HCT116 (cell line): Measurements from ENCODE around the gene ZNF236. TPM values are rescaled to one million over a fixed set of nuclear protein-coding genes. Genes with fewer than 3 reads are reported as not detected.

ENCODE experiments used
- ATAC-seq: fragments of 200-7000 bp; cut with Tn5 transposase; 2 replicates; pipeline ENCODE4 v1.9.1; 2020; ENCODE audit warnings: mild to moderate bottlenecking, moderate library complexity
- BruUV-seq: library from RNA; stranded (reverse); fragments of 400-500 nt; replicated peaks from 2 replicates; lab custom pipeline; 2021; lab: Mats Ljungman, UMichigan
- CTCF ChIA-PET: fragments of 300-600 bp; sonication (Branson Sonifier 250); formaldehyde crosslinking; loops from one replicate; lab custom pipeline; 2021; ENCODE audit warnings: antibody characterized with exemption; lab: Charles Lee
- POLR2A ChIA-PET: fragments of 300-600, 350-600 bp; sonication (Branson Sonifier 250); formaldehyde crosslinking; loops from one replicate; lab custom pipeline; 2021; ENCODE audit warnings: antibody characterized with exemption; lab: Charles Lee
- RAD21 ChIA-PET, 2 experiments: fragments of 300-600 bp; sonication (Branson Sonifier 250); formaldehyde crosslinking; loops; one replicate each; lab custom pipeline; 2023; ENCODE audit warnings: low total read pairs in 2 of 2; ENCODE audit not compliant: uncharacterized antibody in 2 of 2, unreplicated experiment in 2 of 2, low non-redundant PET in 1 of 2; lab: Charles Lee
- DNase-seq: peaks from one replicate; pipeline ENCODE4 v3.0.0-alpha.2; 2010; ENCODE audit warnings: low read depth, low spot score
- H2AFZ ChIP-seq: fragments of 200-600 bp; shearing (Covaris generic), sonication (generic); 2 replicates; pipeline ENCODE4 v1.6.1; 2017; ENCODE audit warnings: low read depth, mixed run types, mixed read lengths, antibody characterized with exemption, low read length; ENCODE audit not compliant: poor library complexity, severe bottlenecking
- H3K27ac ChIP-seq: 2 replicates; pipeline ENCODE4 v1.5.1; 2012; ENCODE audit warnings: low read depth, low read length
- H3K27me3 ChIP-seq: fragments of 200-600 bp; sonication (generic); 2 replicates; pipeline ENCODE4 v1.6.1; 2016; ENCODE audit warnings: mixed run types, low read length, mixed read lengths; ENCODE audit not compliant: insufficient read depth
- H3K36me3 ChIP-seq, 2 experiments: fragments of 200-500 bp in 1 of 2; fragments of 200-600 bp in 1 of 2; sonication (Bioruptor generic) in 1 of 2; sonication (generic) in 1 of 2; 2 replicates each; pipeline versions ENCODE4 v1.5.1 to v1.6.1; 2014 to 2016; ENCODE audit warnings: low read length in 2 of 2, inconsistent platforms in 1 of 2, mixed read lengths in 1 of 2, mixed run types in 1 of 2; ENCODE audit not compliant: insufficient read depth in 2 of 2, control insufficient read depth in 1 of 2
- H3K4me1 ChIP-seq, 2 experiments: fragments of 200-600 bp in 1 of 2; sonication (generic) in 1 of 2; 2 replicates each; pipeline versions ENCODE4 v1.5.1 to v1.6.1; 2012 to 2017; ENCODE audit warnings: low read length in 2 of 2, inconsistent platforms in 1 of 2, mild to moderate bottlenecking in 1 of 2, mixed read lengths in 1 of 2, mixed run types in 1 of 2, moderate library complexity in 1 of 2; ENCODE audit not compliant: insufficient read depth in 2 of 2, control insufficient read depth in 1 of 2
- H3K4me2 ChIP-seq: fragments of 200-600 bp; sonication (generic); 2 replicates; pipeline ENCODE4 v1.6.1; 2017; ENCODE audit warnings: mixed run types, low read length, mixed read lengths
- H3K4me3 ChIP-seq, 2 experiments: fragments of 200-600 bp in 1 of 2; sonication (generic) in 1 of 2; replicated peaks in 1 of 2; 2 replicates each; pipeline ENCODE4 v1.5.1; 2011 to 2016; ENCODE audit warnings: low read length in 2 of 2, control low read depth in 1 of 2, low read depth in 1 of 2, mild to moderate bottlenecking in 1 of 2, mixed read lengths in 1 of 2, mixed run types in 1 of 2
- H3K79me2 ChIP-seq: fragments of 200-600 bp; sonication (generic); 2 replicates; pipeline ENCODE4 v1.6.1; 2017; ENCODE audit warnings: mild to moderate bottlenecking, mixed run types, low read length, moderate library complexity, mixed read lengths; ENCODE audit not compliant: insufficient read depth
- H3K9ac ChIP-seq: fragments of 200-600 bp; sonication (generic); 2 replicates; pipeline ENCODE4 v1.6.1; 2016; ENCODE audit warnings: low read length, mixed read lengths
- H3K9me2 ChIP-seq: fragments of 200-600 bp; sonication (generic), shearing (Covaris generic); 2 replicates; pipeline ENCODE4 v1.6.1; 2017; ENCODE audit warnings: mixed run types, mild to moderate bottlenecking, moderate library complexity; ENCODE audit not compliant: insufficient read depth
- H3K9me3 ChIP-seq, 2 experiments: fragments of 200-500 bp in 1 of 2; fragments of 200-600 bp in 1 of 2; sonication (Bioruptor generic) in 1 of 2; sonication (generic) in 1 of 2; 2 replicates each; pipeline ENCODE4 v1.6.1; 2014 to 2017; ENCODE audit warnings: low read length in 2 of 2, mixed read lengths in 2 of 2, inconsistent platforms in 1 of 2, low read depth in 1 of 2, mild to moderate bottlenecking in 1 of 2, mixed run types in 1 of 2, moderate library complexity in 1 of 2; ENCODE audit not compliant: control insufficient read depth in 1 of 2, insufficient read depth in 1 of 2
- H4K20me1 ChIP-seq: fragments of 200-600 bp; sonication (generic), shearing (Covaris generic); 2 replicates; pipeline ENCODE4 v1.6.1; 2017; ENCODE audit warnings: mixed run types, mild to moderate bottlenecking, moderate library complexity; ENCODE audit not compliant: insufficient read depth
- CBX3 ChIP-seq: IDR thresholded peaks from 2 replicates; pipeline ENCODE4 v1.6.1; 2012; ENCODE audit warnings: low read depth
- CEBPB ChIP-seq: IDR thresholded peaks from 2 replicates; pipeline ENCODE4 v1.6.1; 2012; ENCODE audit warnings: low read depth
- EGR1 ChIP-seq: IDR thresholded peaks from 2 replicates; pipeline ENCODE4 v1.6.1; 2012; ENCODE audit warnings: low read depth
- FOSL1 ChIP-seq: IDR thresholded peaks from 2 replicates; pipeline ENCODE4 v1.6.1; 2012; ENCODE audit warnings: low read depth
- JUND ChIP-seq: IDR thresholded peaks from 2 replicates; pipeline ENCODE4 v1.6.1; 2012
- POLR2A ChIP-seq: IDR thresholded peaks from 2 replicates; pipeline ENCODE4 v1.7.0; 2011; ENCODE audit warnings: borderline replicate concordance; ENCODE audit not compliant: insufficient read depth, insufficient read length; ENCODE audit errors: extremely low read depth
- RAD21 ChIP-seq: IDR thresholded peaks from 2 replicates; pipeline ENCODE4 v1.6.1; 2012; ENCODE audit warnings: low read depth, mild to moderate bottlenecking
- TCF7L2 ChIP-seq: IDR thresholded peaks from 2 replicates; pipeline ENCODE4 v1.7.0; 2011; ENCODE audit warnings: borderline replicate concordance, inconsistent platforms; ENCODE audit not compliant: insufficient read depth, insufficient read length; ENCODE audit errors: extremely low read depth
- ZFX ChIP-seq: fragments of 450-650 bp; IDR thresholded peaks from 2 replicates; pipeline ENCODE4 v1.6.1; 2017
- intact Hi-C: fragments of 100-400 bp; cut with micrococcal nuclease; formaldehyde crosslinking; loops from 2 replicates; pipeline ENCODE4 v1.10.0; 2022
- total RNA-seq: library from RNA; stranded (reverse); gene quantifications from one replicate; pipeline ENCODE4 v1.2.1, GENCODE V29; 2021; ENCODE audit not compliant: unreplicated experiment
- TF ChIP-seq, protein P1 (sequence below): IDR thresholded peaks from 2 replicates; pipeline ENCODE4 v1.6.1; 2012
- TF ChIP-seq, protein P2 (sequence below): IDR thresholded peaks from 2 replicates; pipeline ENCODE4 v1.6.1; 2012; ENCODE audit warnings: low read depth
- TF ChIP-seq, protein P3 (sequence below): IDR thresholded peaks from 2 replicates; pipeline ENCODE4 v1.6.1; 2012
- TF ChIP-seq, protein P4 (sequence below): IDR thresholded peaks from 2 replicates; pipeline ENCODE4 v1.6.1; 2011; ENCODE audit warnings: mild to moderate bottlenecking, low read length, moderate library complexity; ENCODE audit not compliant: insufficient replicate concordance; ENCODE audit errors: extremely low read depth

Gene ZNF236
- total RNA-seq, 1 experiment from 2014 or later = 15.0 TPM

DNA sequence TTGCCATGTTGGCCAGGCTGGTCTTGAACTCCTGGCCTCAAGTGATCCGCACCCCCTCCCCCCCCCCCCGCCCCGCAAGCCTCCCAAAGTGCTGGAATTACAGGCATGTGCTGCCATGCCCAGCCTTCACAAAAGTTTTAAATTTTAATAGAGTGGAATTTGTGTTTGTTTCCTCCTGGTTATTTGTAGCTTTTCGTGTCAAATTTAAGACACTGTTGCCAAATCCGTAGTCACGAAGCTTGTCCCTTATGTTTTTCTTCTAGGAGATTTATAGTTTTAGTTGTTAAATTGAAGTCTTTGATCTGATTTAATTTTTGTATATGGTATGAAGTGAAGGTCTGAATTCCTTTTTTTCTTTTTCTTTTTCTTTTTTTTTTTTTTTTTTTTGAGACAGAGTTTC lies 14.7 kb downstream of the ZNF236 start:
- Histone ChIP-seq H3K79me2 (peaks cover 65% of the 10 kb centered on the region), H3K4me1 (no peaks in the 10 kb centered on the region), H3K27ac (no peak overlapping the region), H3K27me3 (no peaks in the 10 kb centered on the region), H3K4me2 (no peak overlapping the region), H3K9ac (no peak overlapping the region), H4K20me1 (no peaks in the 10 kb centered on the region), H3K4me3 (no peak overlapping the region), H3K36me3 (no peaks in the 10 kb centered on the region), H2AFZ (no peak overlapping the region), H3K9me3 (no peaks in the 10 kb centered on the region), H3K9me2 (no peaks in the 10 kb centered on the region)
- TF ChIP-seq, protein P1, sequence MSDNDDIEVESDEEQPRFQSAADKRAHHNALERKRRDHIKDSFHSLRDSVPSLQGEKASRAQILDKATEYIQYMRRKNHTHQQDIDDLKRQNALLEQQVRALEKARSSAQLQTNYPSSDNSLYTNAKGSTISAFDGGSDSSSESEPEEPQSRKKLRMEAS = no peak
- TF ChIP-seq, protein P2, sequence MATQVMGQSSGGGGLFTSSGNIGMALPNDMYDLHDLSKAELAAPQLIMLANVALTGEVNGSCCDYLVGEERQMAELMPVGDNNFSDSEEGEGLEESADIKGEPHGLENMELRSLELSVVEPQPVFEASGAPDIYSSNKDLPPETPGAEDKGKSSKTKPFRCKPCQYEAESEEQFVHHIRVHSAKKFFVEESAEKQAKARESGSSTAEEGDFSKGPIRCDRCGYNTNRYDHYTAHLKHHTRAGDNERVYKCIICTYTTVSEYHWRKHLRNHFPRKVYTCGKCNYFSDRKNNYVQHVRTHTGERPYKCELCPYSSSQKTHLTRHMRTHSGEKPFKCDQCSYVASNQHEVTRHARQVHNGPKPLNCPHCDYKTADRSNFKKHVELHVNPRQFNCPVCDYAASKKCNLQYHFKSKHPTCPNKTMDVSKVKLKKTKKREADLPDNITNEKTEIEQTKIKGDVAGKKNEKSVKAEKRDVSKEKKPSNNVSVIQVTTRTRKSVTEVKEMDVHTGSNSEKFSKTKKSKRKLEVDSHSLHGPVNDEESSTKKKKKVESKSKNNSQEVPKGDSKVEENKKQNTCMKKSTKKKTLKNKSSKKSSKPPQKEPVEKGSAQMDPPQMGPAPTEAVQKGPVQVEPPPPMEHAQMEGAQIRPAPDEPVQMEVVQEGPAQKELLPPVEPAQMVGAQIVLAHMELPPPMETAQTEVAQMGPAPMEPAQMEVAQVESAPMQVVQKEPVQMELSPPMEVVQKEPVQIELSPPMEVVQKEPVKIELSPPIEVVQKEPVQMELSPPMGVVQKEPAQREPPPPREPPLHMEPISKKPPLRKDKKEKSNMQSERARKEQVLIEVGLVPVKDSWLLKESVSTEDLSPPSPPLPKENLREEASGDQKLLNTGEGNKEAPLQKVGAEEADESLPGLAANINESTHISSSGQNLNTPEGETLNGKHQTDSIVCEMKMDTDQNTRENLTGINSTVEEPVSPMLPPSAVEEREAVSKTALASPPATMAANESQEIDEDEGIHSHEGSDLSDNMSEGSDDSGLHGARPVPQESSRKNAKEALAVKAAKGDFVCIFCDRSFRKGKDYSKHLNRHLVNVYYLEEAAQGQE = no peak
- no peak for ATAC-seq
- CTCF ChIA-PET = no interaction called here
- POLR2A ChIA-PET = no interaction called here
- BruUV-seq = no TSS peak
- no peak for DNase-seq
- RAD21 ChIA-PET = no interaction called here
- intact Hi-C loops = no loop called here

DNA sequence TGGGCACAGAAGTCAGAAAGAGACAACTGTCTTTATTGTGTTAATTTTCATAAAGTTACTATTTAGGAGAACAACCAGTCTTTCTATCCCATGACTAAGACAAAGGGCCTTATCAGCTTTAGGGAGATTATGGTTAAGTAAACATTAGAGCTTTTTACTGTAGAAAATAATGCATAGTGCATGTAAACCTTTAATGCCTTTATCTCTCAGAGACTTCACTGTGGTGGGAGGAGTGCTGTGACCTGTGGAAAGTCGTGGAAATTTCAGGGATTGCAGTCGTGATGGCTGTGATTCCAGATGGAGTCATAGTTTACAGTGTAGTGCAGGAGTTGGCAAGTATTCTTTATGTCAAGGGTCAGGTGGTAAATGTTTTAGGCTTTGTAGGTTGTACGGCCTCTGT lies 15.8 kb downstream of the ZNF236 start:
- H3K36me3 ChIP-seq = no peaks in the 10 kb centered on the region
- no peak overlapping the region for H3K9ac ChIP-seq
- BruUV-seq = no TSS peak
- H3K9me3 ChIP-seq = no peaks in the 10 kb centered on the region
- no peaks in the 10 kb centered on the region for H3K9me2 ChIP-seq
- DNase-seq (no peak), ATAC-seq (no peak)
- no peak overlapping the region for H2AFZ ChIP-seq
- H4K20me1 ChIP-seq = no peaks in the 10 kb centered on the region
- TF ChIP-seq, protein P3, sequence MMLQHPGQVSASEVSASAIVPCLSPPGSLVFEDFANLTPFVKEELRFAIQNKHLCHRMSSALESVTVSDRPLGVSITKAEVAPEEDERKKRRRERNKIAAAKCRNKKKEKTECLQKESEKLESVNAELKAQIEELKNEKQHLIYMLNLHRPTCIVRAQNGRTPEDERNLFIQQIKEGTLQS = no peak
- TF ChIP-seq POLR2A (no peak), RAD21 (no peak), CBX3 (no peak), TCF7L2 (no peak), FOSL1 (no peak), ZFX (no peak), JUND (no peak), EGR1 (no peak), CEBPB (no peak)
- TF ChIP-seq, protein P4, sequence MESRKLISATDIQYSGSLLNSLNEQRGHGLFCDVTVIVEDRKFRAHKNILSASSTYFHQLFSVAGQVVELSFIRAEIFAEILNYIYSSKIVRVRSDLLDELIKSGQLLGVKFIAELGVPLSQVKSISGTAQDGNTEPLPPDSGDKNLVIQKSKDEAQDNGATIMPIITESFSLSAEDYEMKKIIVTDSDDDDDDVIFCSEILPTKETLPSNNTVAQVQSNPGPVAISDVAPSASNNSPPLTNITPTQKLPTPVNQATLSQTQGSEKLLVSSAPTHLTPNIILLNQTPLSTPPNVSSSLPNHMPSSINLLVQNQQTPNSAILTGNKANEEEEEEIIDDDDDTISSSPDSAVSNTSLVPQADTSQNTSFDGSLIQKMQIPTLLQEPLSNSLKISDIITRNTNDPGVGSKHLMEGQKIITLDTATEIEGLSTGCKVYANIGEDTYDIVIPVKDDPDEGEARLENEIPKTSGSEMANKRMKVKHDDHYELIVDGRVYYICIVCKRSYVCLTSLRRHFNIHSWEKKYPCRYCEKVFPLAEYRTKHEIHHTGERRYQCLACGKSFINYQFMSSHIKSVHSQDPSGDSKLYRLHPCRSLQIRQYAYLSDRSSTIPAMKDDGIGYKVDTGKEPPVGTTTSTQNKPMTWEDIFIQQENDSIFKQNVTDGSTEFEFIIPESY = no peak
- H3K4me3 ChIP-seq = no peak overlapping the region
- no peaks in the 10 kb centered on the region for H3K4me1 ChIP-seq
- POLR2A ChIA-PET = no interaction called here
- H3K27me3 ChIP-seq = no peaks in the 10 kb centered on the region
- no peak overlapping the region for H3K27ac ChIP-seq
- H3K4me2 ChIP-seq = no peak overlapping the region
- intact Hi-C loops = no loop called here
- RAD21 ChIA-PET = no interaction called here
- CTCF ChIA-PET = no interaction called here
- H3K79me2 ChIP-seq = peaks cover 65% of the 10 kb centered on the region
